ENCODE measurements around the gene GRID1. TPM values are rescaled to one million over a fixed set of nuclear protein-coding genes. Genes with fewer than 3 reads are reported as not detected.

Gene GRID1
- total and polyA plus RNA-seq, 10 donors = 0.06 to 0.42 (median 0.15) TPM; not detected in 4

GRCh38 chr10:86123304-86123703, 243.3 kb downstream of the GRID1 start:
- intact Hi-C loops (cut with DNase I; ENCODE audit: low total_unique reads) = no loop called here
- TF ChIP-seq CTCF (IDR thresholded peaks at IDR 0.05 in 8 of 11, conservative IDR thresholded peaks at IDR 0.05 in 3 of 11) (no peak), POLR2A (IDR thresholded peaks at IDR 0.05) (no peak), POLR2AphosphoS5 (IDR thresholded peaks at IDR 0.05) (no peak)
- no peaks in the 10 kb centered on the region for H3K4me1 ChIP-seq
- peak; percentile 43 for DNase-seq
- no peaks in the 10 kb centered on the region for H3K36me3 ChIP-seq
- H3K4me3 ChIP-seq = no peak overlapping the region
- WGBS, 5 donors = 82 to 91% (median 85%) methylated on average over 4 of the region's 4 CpGs
- no peak overlapping the region for H3K27ac ChIP-seq
- peaks cover 0 to 21% (median 0%) of the 10 kb centered on the region in 7 donors for H3K27me3 ChIP-seq (replicated peaks in 1 of 7)
- H3K9me3 ChIP-seq = no peaks in the 10 kb centered on the region

- Histone ChIP-seq H3K36me3 (no peaks in the 10 kb centered on the region), H3K4me1 (no peaks in the 10 kb centered on the region), H3K27me3 (replicated peaks in 1 of 7) (peaks cover 0 to 15% (median 0%) of the 10 kb centered on the region in 7 donors), H3K27ac (no peak overlapping the region), H3K4me3 (no peak overlapping the region), H3K9me3 (no peaks in the 10 kb centered on the region)
- TF ChIP-seq POLR2A (IDR thresholded peaks at IDR 0.05) (no peak), CTCF (IDR thresholded peaks at IDR 0.05 in 8 of 11, conservative IDR thresholded peaks at IDR 0.05 in 3 of 11) (no peak), POLR2AphosphoS5 (IDR thresholded peaks at IDR 0.05) (no peak)
- intact Hi-C loops (cut with DNase I; ENCODE audit: low total_unique reads) = no loop called here
- peak; percentile 43 for DNase-seq
- 52 to 85% (median 71%) methylated on average over 1 to 2 of the region's 2 CpGs for WGBS, 5 donors
These were observed 243.9 kb downstream of the GRID1 start for GRCh38 chr10:86122646-86123045.

- DNase-seq = no peak
- no peaks in the 10 kb centered on the region for H3K36me3 ChIP-seq
- TF ChIP-seq CTCF (IDR thresholded peaks at IDR 0.05 in 8 of 11, conservative IDR thresholded peaks at IDR 0.05 in 3 of 11) (no peak), POLR2AphosphoS5 (IDR thresholded peaks at IDR 0.05) (no peak), POLR2A (IDR thresholded peaks at IDR 0.05) (no peak)
- H3K9me3 ChIP-seq = no peaks in the 10 kb centered on the region
- intact Hi-C loops (cut with DNase I; ENCODE audit: low total_unique reads) = no loop called here
- H3K27ac ChIP-seq = no peak overlapping the region
- H3K4me3 ChIP-seq = no peak overlapping the region
- WGBS, 5 donors = 89 to 98% (median 95%) methylated on average over 1 of the region's 1 CpG
- H3K4me1 ChIP-seq = no peaks in the 10 kb centered on the region
- H3K27me3 ChIP-seq (replicated peaks in 1 of 7) = peaks cover 0 to 6% (median 0%) of the 10 kb centered on the region in 7 donors
These were observed 245.4 kb downstream of the GRID1 start for GRCh38 chr10:86121200-86121599.

- no peaks in the 10 kb centered on the region for H3K36me3 ChIP-seq
- H3K4me1 ChIP-seq = no peaks in the 10 kb centered on the region
- no peak for TF ChIP-seq POLR2AphosphoS5 (IDR thresholded peaks at IDR 0.05)
- H3K27me3 ChIP-seq (replicated peaks in 1 of 7) = peaks cover 0 to 13% (median 0%) of the 10 kb centered on the region in 7 donors
- H3K4me3 ChIP-seq = no peak overlapping the region
- no peak overlapping the region for H3K27ac ChIP-seq
- no peaks in the 10 kb centered on the region for H3K9me3 ChIP-seq
- DNase-seq = no peak
- intact Hi-C loops (cut with DNase I; ENCODE audit: low total_unique reads) = no loop called here
These were observed 249.5 kb downstream of the GRID1 start for GRCh38 chr10:86117051-86117450.

GRCh38 chr10:86113983-86114382, 252.6 kb downstream of the GRID1 start:
- Histone ChIP-seq H3K4me3 (no peak overlapping the region), H3K9me3 (no peaks in the 10 kb centered on the region), H3K36me3 (no peaks in the 10 kb centered on the region), H3K27me3 (replicated peaks in 1 of 7) (peaks cover 0 to 13% (median 0%) of the 10 kb centered on the region in 7 donors), H3K4me1 (no peaks in the 10 kb centered on the region), H3K27ac (no peak overlapping the region)
- TF ChIP-seq POLR2AphosphoS5 (IDR thresholded peaks at IDR 0.05) = no peak
- TF ChIP-seq POLR2A (IDR thresholded peaks at IDR 0.05) = no peak
- no peak for TF ChIP-seq CTCF (IDR thresholded peaks at IDR 0.05 in 8 of 11, conservative IDR thresholded peaks at IDR 0.05 in 3 of 11)
- peak; percentile 56 for DNase-seq
- 63 to 81% (median 80%) methylated on average over 1 to 3 of the region's 3 CpGs for WGBS, 5 donors
- intact Hi-C loops (cut with DNase I; ENCODE audit: low total_unique reads) = no loop called here
